ENCODE data around the gene RDH14. TPM values are rescaled to one million over a fixed set of nuclear protein-coding genes. Genes with fewer than 3 reads are reported as not detected.

RDH14 gene
- total RNA-seq, 1 donor from 2014 or later = 46.3 TPM

GRCh38 chr2:18531194-18531593 is 29.3 kb downstream of the RDH14 start:
- intact Hi-C loops (cut with DNase I) = no loop called here
- DNase-seq (ENCODE audit: missing footprints) (no peak), ATAC-seq (no peak)

- ATAC-seq (no peak), DNase-seq (ENCODE audit: missing footprints) (no peak)
- intact Hi-C loops (cut with DNase I) = loop anchor here (10.0 kb wide), 2 partner anchors 447 to 1147 kb away; no protein-coding TSS in a partner anchor
Observed at GRCh38 chr2:18527822-18528221, 32.6 kb downstream of the RDH14 start.

GRCh38 chr2:18527326-18527725 is 33.1 kb downstream of the RDH14 start:
- no peak for ATAC-seq
- intact Hi-C loops (cut with DNase I) = loop anchor here (10.0 kb wide), 2 partner anchors 447 to 1147 kb away; no protein-coding TSS in a partner anchor
- no peak for DNase-seq (ENCODE audit: missing footprints)

GRCh38 chr2:18526429-18526828 is 34.0 kb downstream of the RDH14 start:
- ATAC-seq = peak; percentile 30
- intact Hi-C loops (cut with DNase I) = loop anchor here (10.0 kb wide), 2 partner anchors 448 to 1148 kb away; no protein-coding TSS in a partner anchor

GRCh38 chr2:18525852-18526251 is 34.6 kb downstream of the RDH14 start:
- DNase-seq (ENCODE audit: missing footprints) (no peak), ATAC-seq (no peak)
- intact Hi-C loops (cut with DNase I) = loop anchor here (1.0 to 10.0 kb wide), 3 partner anchors 34 to 1149 kb away; partner anchors contain the start of gene RDH14

More at GRCh38 chr2:18526429-18526828, 34.0 kb downstream of the RDH14 start:
- DNase-seq (ENCODE audit: missing footprints) = no peak

GRCh38 chr2:18525236-18525635 is 35.2 kb downstream of the RDH14 start:
- intact Hi-C loops (cut with DNase I) = loop anchor here (1.0 to 10.0 kb wide), 3 partner anchors 35 to 1150 kb away; partner anchors contain the start of gene RDH14
- DNase-seq (ENCODE audit: missing footprints) (peak; percentile 74), ATAC-seq (peak; percentile 85)

- intact Hi-C loops (cut with DNase I) = loop anchor here (5.0 to 10.0 kb wide), 4 partner anchors 75 to 1152 kb away; no protein-coding TSS in a partner anchor
- DNase-seq (ENCODE audit: missing footprints) (no peak), ATAC-seq (no peak)
Observed at GRCh38 chr2:18522484-18523146, 37.8 kb downstream of the RDH14 start.

GRCh38 chr2:18520451-18521425 is 39.7 kb downstream of the RDH14 start:
- ATAC-seq (peak; percentile 86), DNase-seq (ENCODE audit: missing footprints) (peak; percentile 90)
- intact Hi-C loops (cut with DNase I) = loop anchor here (1.0 to 10.0 kb wide), 7 partner anchors 77 to 1342 kb away; no protein-coding TSS in a partner anchor

- ATAC-seq (no peak), DNase-seq (ENCODE audit: missing footprints) (no peak)
- intact Hi-C loops (cut with DNase I) = loop anchor here (1.0 to 10.0 kb wide), 8 partner anchors 77 to 1343 kb away; no protein-coding TSS in a partner anchor
Observed at GRCh38 chr2:18519914-18520450, 40.5 kb downstream of the RDH14 start.

- intact Hi-C loops (cut with DNase I) = loop anchor here (10.0 kb wide), 1 partner anchor 84 kb away; no protein-coding TSS in a partner anchor
- DNase-seq (ENCODE audit: missing footprints) (no peak), ATAC-seq (no peak)
Observed at GRCh38 chr2:18518116-18519111, 42.0 kb downstream of the RDH14 start.

GRCh38 chr2:18517386-18517785 is 43.1 kb downstream of the RDH14 start:
- ATAC-seq (no peak), DNase-seq (ENCODE audit: missing footprints) (no peak)
- intact Hi-C loops (cut with DNase I) = loop anchor here (10.0 kb wide), 1 partner anchor 83 kb away; no protein-coding TSS in a partner anchor

- intact Hi-C loops (cut with DNase I) = loop anchor here (10.0 kb wide), 1 partner anchor 81 kb away; no protein-coding TSS in a partner anchor
- ATAC-seq = no peak
- no peak for DNase-seq (ENCODE audit: missing footprints)
Observed at GRCh38 chr2:18516112-18516511, 44.3 kb downstream of the RDH14 start.

GRCh38 chr2:18514526-18515461 is 45.7 kb downstream of the RDH14 start:
- DNase-seq (ENCODE audit: missing footprints) = no peak
- intact Hi-C loops (cut with DNase I) = loop anchor here (10.0 kb wide), 1 partner anchor 80 kb away; no protein-coding TSS in a partner anchor
- no peak for ATAC-seq

GRCh38 chr2:18510775-18511174 is 49.7 kb downstream of the RDH14 start:
- intact Hi-C loops (cut with DNase I) = loop anchor here (10.0 kb wide), 1 partner anchor 76 kb away; no protein-coding TSS in a partner anchor
- DNase-seq (ENCODE audit: missing footprints) = no peak
- ATAC-seq = no peak

GRCh38 chr2:18506883-18507509 is 53.5 kb downstream of the RDH14 start:
- DNase-seq (ENCODE audit: missing footprints) (no peak), ATAC-seq (no peak)
- intact Hi-C loops (cut with DNase I) = no loop called here

Data from Right ventricle myocardium inferior (tissue), 1 donor.